Measurements from ENCODE around the gene CARD9.
"Not testable (repeated sequence)": the region's sequence is repeated elsewhere in the genome, so short reads cannot be mapped to it uniquely, and the experiment has no call there.

Gene CARD9

GRCh38 chr9:136332482-136332983 lies 40.9 kb downstream of the CARD9 start:
- DNase-seq, result no peak

DNA sequence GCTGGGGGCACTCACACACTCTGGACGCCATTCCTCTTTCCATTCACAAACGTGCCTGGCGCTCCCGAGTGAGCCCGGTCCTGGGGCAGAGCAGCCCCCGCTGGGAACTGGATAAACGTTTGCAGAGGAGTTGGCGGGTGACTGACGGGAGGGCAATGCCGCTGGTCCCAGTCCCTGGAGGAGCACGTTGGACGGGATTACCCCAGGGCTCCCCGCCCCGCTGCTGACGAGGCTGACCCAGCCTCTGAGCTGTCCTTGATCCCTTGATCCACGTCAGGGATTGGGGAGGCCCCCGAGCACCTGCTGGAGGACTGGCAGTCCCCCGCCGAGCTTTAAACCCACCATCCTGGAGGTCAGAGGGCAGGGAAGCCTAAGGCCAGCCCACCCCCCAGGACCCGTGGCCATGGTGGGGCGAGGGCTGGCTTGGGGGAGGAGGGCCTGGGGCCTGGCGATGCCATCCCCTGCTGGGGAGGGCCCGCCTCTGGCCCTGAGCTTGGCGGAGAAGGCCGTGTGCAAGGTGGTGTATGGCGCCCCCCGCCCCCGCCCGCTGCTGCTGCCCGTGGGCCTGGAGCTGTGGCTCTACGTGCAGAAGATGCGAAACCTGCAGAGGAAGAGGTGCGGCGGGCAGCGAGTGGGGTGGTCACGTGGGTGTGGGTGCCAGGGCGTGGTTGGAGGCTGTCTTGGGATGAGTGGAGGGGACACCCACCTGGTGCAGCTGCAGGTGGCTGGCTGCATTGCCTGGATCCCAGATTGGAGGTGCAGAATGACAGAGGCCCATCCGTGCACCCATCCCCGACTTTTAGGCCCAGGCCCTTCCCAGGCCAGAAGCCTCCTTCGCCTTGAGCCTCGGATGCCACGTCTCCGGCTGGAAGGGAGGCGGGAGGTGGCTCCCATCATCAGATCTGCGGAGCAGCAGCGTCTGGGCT lies 41.6 kb downstream of the CARD9 start:
- no peak for DNase-seq

DNA sequence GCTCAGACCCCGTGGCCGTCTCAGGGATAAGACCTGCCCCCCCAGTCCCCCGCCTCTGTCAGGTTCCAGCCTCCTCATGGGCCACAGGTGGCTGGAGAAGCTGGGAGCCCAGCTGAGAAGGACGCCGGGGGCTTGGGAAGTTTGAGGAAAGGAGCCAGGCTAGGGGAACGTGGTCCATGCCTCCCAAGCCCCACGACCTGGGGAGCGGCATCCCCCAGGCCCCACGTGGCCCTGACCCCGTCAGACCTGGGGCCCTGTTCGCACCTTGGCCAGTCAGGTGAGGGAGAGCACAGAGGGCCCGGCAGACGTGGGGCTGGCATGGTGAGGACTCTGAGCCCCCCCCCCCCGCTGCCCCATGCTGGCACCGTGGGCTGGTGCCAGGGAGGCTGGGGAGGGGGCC lies 42.4 kb downstream of the CARD9 start:
- no peak for DNase-seq

DNA sequence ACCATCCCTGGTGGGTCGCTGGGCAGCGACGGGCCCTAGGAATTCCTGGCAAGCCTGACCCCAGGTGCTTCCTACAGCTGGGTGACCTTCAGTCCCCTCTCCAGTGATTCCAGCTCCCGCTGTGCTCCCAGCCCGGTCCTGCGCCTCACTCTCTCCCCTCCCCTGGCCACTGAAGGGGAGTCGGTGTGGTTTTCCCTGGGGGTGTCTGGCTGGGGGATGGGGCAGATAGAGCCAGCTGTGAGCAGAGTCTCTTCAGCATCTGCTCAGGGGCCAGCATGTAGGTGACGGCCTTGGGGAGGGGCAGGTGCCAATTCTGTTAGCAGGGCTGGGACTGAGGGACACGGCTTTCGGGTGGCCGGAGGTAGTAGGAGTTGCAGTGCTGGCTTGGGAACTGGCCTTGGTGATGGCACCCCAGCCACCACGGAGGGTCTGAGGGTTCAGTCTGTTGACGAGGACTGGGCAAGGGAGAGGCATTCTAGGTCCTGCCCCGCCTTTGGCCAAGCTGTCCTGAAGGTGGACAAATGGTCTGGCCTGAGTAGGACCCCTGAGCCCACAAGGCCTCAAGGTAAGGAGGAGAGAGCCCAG lies 43.0 kb downstream of the CARD9 start:
- DNase-seq, result no peak

DNA sequence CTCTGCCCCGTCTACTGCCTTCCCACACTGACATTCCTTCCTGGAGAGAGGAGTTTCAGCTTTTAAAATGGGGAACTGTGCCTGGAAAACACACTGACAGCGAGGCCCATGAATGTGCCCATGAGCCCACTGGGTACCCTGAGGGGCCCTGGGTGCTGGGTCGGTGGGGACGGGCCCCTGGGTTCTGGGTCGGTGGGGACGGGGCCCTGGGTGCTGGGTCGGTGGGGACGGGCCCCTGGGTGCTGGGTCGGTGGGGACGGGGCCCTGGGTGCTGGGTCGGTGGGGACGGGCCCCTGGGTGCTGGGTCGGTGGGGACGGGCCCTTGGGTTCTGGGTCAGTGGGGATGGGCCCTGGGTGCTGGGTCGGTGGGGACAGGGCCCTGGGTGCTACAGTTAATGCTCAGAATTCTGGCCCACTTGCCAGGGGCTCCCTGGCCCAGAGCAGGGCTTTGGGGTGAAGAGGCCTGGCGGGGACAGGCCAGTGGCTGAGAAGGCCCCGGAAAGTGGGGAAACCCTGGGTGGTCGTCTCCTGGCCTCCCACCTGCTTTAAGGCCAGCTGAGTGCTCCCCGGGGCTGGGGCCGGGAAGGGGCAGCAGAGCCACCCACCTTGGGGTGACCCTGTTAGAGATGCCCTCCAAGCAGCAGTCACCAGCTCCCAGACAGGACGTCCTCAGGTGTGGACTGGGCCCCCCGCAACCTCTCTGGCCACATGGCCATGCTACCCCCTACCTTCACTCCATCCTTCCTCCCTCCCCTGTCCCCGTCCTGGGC lies 43.6 kb downstream of the CARD9 start:
- DNase-seq, result no peak

GRCh38 chr9:136329211-136329627 lies 44.2 kb downstream of the CARD9 start:
- no peak for DNase-seq

DNA sequence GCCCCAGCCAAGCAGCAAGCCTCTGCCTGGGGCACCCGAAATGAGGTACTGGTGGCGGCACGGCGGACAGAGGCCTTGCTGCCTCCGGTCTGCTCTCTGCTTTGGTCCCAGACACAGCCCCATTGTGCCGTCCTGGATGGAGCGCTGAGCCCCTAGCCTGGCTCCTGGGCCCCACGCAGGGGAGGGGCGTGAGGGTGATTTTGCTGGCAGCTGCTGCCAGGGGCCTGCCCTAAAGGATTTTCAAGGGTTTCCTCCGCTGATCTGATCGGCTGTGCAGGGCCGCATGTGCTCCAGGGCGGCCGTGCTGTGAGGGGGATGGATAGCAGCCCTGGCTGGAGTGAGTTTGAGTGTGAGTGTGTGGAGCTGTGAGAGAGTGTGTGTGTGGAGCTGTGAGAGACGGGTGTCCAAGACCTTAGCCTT lies 44.8 kb downstream of the CARD9 start:
- DNase-seq, result no peak

- no peak for DNase-seq
These were observed 45.4 kb downstream of the CARD9 start for GRCh38 chr9:136328011-136328621.

- DNase-seq, result peak; percentile 47
These were observed 46.0 kb downstream of the CARD9 start, which contains the start of gene GPSM1 for GRCh38 chr9:136327304-136327974. TSS of gene GPSM1 (plus strand) at chr9:136327539. CDS start at chr9:136327696, 157 bp downstream.

DNA sequence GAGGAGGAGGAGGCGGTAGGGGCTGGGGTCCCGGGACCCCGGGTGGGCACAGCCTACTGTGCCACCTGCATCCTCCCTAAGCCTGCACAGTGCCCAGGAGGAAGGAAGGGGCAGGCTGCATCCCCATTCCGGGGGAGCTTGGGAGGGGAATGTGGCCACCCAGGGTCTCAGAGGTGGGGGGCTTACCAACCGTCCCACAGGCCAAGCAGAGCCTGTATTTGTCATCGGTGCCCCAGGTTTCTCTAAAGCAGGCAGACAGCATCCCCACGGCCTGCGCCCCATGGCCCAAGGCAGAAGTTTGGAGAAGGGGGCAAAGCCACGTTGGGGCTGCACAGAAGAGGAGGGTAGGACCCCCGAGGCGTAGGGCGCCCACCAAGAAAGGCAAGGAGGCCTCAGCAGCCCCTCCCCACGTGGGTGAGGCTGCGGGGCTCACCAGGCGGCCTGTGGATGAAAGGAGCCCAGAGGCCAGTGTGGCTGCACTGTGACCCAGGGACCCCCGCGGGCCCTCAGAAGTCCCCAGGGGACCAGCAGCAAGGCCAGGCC lies 46.6 kb downstream of the CARD9 start:
- DNase-seq, result no peak

DNA sequence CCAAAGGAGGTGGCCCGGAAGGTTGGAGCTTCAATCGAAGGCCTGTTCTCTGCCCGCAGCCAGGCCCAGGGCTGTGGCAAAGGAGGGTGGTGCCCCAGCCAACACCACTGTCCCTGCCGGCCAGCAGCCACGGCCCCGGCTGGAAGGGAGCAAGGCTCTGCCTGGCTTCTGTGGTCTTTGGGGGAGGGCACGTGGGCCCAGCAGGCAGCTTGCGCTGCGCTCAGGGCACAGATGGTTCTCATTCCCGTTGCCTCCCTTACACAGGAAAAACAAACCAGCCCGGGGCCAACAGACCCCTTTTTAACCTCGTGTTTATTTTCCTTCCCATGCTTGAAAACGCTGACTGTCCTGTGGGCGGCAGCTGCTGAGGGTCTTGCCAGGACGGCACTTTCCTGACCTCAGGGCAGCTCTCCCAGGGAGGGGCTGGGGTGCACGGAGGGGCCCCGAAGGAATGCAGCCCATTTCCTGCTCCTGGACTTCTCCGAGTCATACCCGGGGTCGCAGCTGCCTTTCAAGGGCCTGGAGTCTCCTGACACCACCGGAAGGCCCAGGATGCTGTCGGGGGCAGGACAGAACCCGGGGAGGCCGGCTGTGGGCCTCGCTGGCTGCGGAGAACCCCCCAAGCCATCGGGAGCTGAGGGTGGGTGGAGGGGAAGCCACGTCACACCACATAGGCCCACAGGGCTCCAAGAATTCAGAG lies 47.3 kb downstream of the CARD9 start:
- no peak for DNase-seq

DNA sequence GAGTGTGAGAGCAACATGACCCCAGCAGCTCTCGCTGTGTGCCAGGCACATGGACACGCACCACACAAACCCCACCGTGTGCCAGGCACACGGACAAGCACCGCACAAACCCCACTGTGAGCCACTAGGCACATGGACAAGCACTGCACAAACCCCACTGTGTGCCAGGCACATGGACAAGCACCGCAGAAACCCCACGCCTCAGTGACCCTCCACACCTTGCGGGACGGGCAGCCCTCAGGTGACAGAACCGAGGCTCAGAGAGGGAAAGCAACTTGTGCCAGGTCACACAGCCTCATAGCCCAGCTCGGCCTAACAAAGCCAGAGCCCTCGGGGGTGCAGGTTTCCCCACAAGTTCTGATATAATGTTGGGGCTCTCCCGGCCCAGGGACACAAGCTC lies 48.1 kb downstream of the CARD9 start:
- DNase-seq, result no peak

GRCh38 chr9:136324501-136325300 lies 48.8 kb downstream of the CARD9 start:
- DNase-seq, result no peak

- no peak for DNase-seq
These were observed 50.1 kb downstream of the CARD9 start for GRCh38 chr9:136323371-136323789.

DNA sequence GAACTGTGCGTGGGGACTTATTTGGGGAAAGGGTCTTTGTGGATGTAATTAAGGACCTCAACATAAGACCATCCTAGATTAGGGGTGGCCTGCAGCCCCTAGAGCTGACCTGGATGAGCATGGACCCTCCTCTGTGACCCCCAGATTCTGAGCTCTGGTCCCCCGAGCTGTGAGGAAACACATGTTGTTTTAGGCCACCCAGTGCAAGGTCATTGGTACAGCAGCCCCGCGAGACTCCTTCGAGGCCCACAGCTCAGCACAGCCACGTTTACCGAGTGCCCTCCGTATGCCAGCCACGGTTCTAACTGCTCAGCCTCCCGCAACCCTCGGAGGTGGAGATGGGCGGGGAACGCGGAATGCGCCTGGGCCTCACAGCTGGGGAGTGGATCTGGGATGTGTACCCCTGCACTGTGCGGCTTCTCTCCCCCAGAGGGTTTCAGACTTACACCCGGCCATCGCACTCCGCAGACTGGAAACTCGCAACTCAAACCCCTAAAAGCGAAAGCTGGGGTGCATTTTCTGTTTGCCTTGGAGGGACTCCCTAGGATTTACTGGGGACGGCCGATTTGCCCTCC lies 50.6 kb downstream of the CARD9 start:
- no peak for DNase-seq

DNA sequence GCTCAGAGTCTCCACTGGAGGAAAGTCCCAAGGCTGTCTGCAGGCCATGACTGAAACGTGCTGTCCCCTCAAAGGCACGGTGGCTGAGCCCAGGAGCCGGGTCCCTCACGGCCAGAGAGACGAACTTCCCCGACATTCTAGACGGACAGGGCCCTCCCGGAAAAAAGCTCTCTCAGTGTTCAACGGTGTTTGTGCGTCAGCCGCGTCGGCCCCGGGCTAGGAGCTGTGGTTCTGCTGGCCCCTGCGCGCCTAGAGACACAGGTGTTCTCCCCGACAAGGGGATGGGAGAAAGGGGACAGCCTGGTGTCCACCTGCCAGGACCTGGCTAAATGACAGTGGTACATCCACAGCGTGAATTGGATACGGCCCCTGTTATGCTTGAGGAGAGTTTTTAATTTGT lies 51.9 kb downstream of the CARD9 start:
- no peak for DNase-seq

DNA sequence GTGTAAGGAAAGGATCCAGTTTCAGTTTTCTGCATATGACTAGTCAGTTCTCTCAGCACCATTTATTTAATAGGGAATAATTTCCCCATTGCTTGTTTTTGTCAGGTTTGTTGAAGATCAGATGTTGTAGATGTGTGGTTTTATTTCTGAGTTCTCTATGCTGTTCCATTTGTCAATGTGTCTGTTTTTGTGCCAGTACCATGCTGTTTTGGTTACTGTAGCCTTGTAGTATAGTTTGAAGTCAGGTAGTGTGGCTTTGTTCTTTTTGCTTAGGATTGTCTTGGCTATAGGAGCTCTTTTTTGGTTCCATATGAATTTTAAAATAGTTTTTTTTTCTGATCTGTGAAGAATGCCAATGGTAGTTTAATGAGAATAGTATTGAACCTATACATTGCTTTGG lies 52.5 kb downstream of the CARD9 start:
- not testable (repeated sequence) for DNase-seq

GRCh38 chr9:136319955-136320354 lies 53.5 kb downstream of the CARD9 start:
- DNase-seq, result not testable (repeated sequence)

DNA sequence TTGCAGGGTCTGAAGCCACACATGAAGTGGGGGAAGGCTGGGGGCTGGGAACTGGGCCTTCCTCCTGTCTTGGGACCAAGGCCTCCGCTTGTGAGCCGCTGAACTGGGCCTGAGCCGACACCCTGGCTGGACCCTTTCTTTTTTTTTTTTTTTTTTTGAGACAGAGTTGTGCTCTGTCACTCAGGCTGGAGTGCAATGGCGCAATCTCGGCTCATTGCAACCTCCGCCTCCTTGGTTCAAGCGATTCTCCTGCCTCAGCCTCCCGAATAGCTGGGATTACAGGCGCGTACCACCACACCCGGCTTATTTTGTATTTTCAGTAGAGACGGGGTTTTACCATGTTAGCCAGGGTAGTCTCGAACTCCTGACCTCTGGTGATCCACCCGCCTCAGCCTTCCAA lies 54.2 kb downstream of the CARD9 start:
- not testable (repeated sequence) for DNase-seq

DNA sequence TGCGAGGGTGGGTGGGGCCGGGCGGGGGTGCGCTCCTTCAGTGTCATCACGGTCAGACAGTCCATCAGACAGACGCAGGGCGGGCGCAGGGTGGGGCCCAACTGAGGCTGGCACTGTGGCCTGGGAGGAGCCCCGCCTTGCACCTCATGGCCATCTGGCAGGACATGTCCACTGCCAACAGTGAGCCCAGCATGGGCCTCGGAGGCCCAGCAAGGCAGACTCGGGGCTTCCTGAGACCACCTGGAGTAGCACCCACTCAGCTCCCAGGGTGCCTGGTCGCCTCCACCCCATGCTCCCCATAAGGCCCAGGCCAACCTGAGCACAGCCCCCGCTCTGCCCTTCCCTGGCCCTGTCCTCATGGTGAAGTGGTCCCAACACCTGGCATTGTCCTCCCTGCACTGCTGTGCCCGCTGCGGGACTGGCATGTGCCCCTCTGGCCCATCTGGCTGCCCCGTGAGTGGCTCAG lies 54.7 kb downstream of the CARD9 start:
- no peak for DNase-seq
